OCI-LY1 (cell line): ENCODE measurements around the gene DICER1.

Experiments
- H2AFZ ChIP-seq: fragments of 200-600 bp; sonication (generic), shearing (Covaris generic); 2 replicates; pipeline ENCODE4 v1.6.0; 2014; ENCODE audit warnings: antibody characterized with exemption, mild to moderate bottlenecking, low read length
- H3F3A ChIP-seq: fragments of 200-600 bp; sonication (generic), shearing (Covaris generic); 2 replicates; pipeline ENCODE4 v1.6.0; 2014; ENCODE audit warnings: mild to moderate bottlenecking, antibody characterized with exemption, low read length, moderate library complexity; ENCODE audit not compliant: insufficient read depth
- H3K27ac ChIP-seq: fragments of 200-600 bp; sonication (generic); 2 replicates; pipeline ENCODE4 v1.5.1; 2014; ENCODE audit warnings: low read length, mixed run types, mild to moderate bottlenecking, low read depth; ENCODE audit not compliant: poor library complexity, severe bottlenecking
- H3K27me3 ChIP-seq: fragments of 200-600 bp; sonication (generic); 2 replicates; pipeline ENCODE4 v1.6.0; 2014; ENCODE audit warnings: antibody characterized with exemption, mild to moderate bottlenecking, low read length, moderate library complexity; ENCODE audit not compliant: insufficient read depth
- H3K36me3 ChIP-seq: fragments of 200-600 bp; sonication (generic); 2 replicates; pipeline ENCODE4 v1.6.1; 2014; ENCODE audit warnings: mild to moderate bottlenecking, antibody characterized with exemption, low read length, moderate library complexity, mixed read lengths; ENCODE audit not compliant: insufficient read depth
- H3K4me1 ChIP-seq: fragments of 200-600 bp; sonication (generic); 2 replicates; pipeline ENCODE4 v1.5.1; 2014; ENCODE audit warnings: mild to moderate bottlenecking, low read length, moderate library complexity; ENCODE audit not compliant: insufficient read depth, severe bottlenecking
- H3K4me2 ChIP-seq: fragments of 200-600 bp; sonication (generic), shearing (Covaris generic); 2 replicates; pipeline ENCODE4 v1.6.1; 2014; ENCODE audit warnings: low read length
- H3K4me3 ChIP-seq: fragments of 200-600 bp; sonication (generic); 2 replicates; pipeline ENCODE4 v1.5.1; 2014; ENCODE audit warnings: low read length, low read depth, mild to moderate bottlenecking, mixed read lengths; ENCODE audit not compliant: poor library complexity, severe bottlenecking
- H3K79me2 ChIP-seq: fragments of 200-600 bp; shearing (Covaris generic); 2 replicates; pipeline ENCODE4 v1.6.1; 2016; ENCODE audit warnings: mixed run types, low read length, mixed read lengths; ENCODE audit not compliant: insufficient read depth
- H3K9ac ChIP-seq: fragments of 200-600 bp; sonication (generic), shearing (Covaris generic); 2 replicates; pipeline ENCODE4 v1.6.1; 2014; ENCODE audit warnings: mild to moderate bottlenecking, low read length, mixed read lengths
- H3K9me2 ChIP-seq: fragments of 200-600 bp; sonication (generic), shearing (Covaris generic); 2 replicates; pipeline ENCODE4 v1.6.1; 2014; ENCODE audit warnings: low read depth, mild to moderate bottlenecking, low read length, mixed read lengths
- H3K9me3 ChIP-seq: fragments of 200-600 bp; shearing (Covaris generic); 2 replicates; pipeline ENCODE4 v1.6.1; 2014; ENCODE audit warnings: low read length, mixed read lengths
- H4K20me1 ChIP-seq: fragments of 200-600 bp; sonication (generic), shearing (Covaris generic); 2 replicates; pipeline ENCODE4 v1.6.0; 2016; ENCODE audit warnings: mild to moderate bottlenecking, low read length; ENCODE audit not compliant: insufficient read depth
- CTCF ChIP-seq: fragments of 200-600 bp; sonication (generic), shearing (Covaris generic); IDR thresholded peaks from 2 replicates; pipeline ENCODE4 v1.5.1; 2017; ENCODE audit warnings: mild to moderate bottlenecking, antibody characterized with exemption, low read length, moderate library complexity, mixed read lengths
- EZH2 ChIP-seq: fragments of 200-600 bp; sonication (generic), shearing (Covaris generic); IDR thresholded peaks from 2 replicates; pipeline ENCODE4 v1.8.0; 2017; ENCODE audit warnings: borderline replicate concordance, mixed run types, mild to moderate bottlenecking, antibody characterized with exemption, low read length, moderate library complexity, mixed read lengths

DICER1 gene

GRCh38 chr14:95037273-95037672 lies 120.1 kb downstream of the DICER1 start:
- Histone ChIP-seq H3K27me3 (no peaks in the 10 kb centered on the region), H3K9me2 (no peaks in the 10 kb centered on the region), H3K27ac (no peak overlapping the region), H4K20me1 (no peaks in the 10 kb centered on the region), H3K4me1 (no peaks in the 10 kb centered on the region), H3K9me3 (no peaks in the 10 kb centered on the region), H3K9ac (no peak overlapping the region), H3K36me3 (no peaks in the 10 kb centered on the region; the same call in 1 of the 2 replicates), H3K4me3 (no peak overlapping the region), H3K79me2 (no peaks in the 10 kb centered on the region), H2AFZ (no peak overlapping the region), H3F3A (no peaks in the 10 kb centered on the region), H3K4me2 (no peak overlapping the region)
- no peak for TF ChIP-seq EZH2
- TF ChIP-seq CTCF: no peak
